IMR-90 (cell line): ENCODE measurements around the gene RPS15. TPM values are rescaled to one million over a fixed set of nuclear protein-coding genes. Genes with fewer than 3 reads are reported as not detected.

ENCODE experiments used
- ATAC-seq: fragments of 200-7000 bp; cut with Tn5 transposase; 2 replicates; pipeline ENCODE4 v1.9.1; 2020; ENCODE audit warnings: low read depth, mild to moderate bottlenecking, moderate library complexity
- BruUV-seq: library from RNA; stranded (reverse); fragments of 400-500 nt; replicated peaks from 2 replicates; lab custom pipeline; 2021; lab: Mats Ljungman, UMichigan
- CTCF ChIA-PET: fragments of 300-600 bp; formaldehyde crosslinking; extraction: SDS; loops from one replicate; lab custom pipeline; 2021; ENCODE audit warnings: antibody characterized with exemption; lab: Yijun Ruan, JAX
- POLR2A ChIA-PET: fragments of 300-600 bp; sonication (Branson Sonifier 250); formaldehyde crosslinking; loops from one replicate; lab custom pipeline; 2022; ENCODE audit warnings: antibody characterized with exemption; ENCODE audit not compliant: unreplicated experiment; lab: Charles Lee
- DNase-seq: peaks from one replicate; pipeline ENCODE4 v3.0.0; 2013
- H2AFZ ChIP-seq: replicated peaks from 2 replicates; pipeline ENCODE3; 2013; ENCODE audit warnings: low read length, mild to moderate bottlenecking; ENCODE audit not compliant: poor library complexity
- H2AK5ac ChIP-seq: 2 replicates; pipeline ENCODE4 v1.6.1; 2013; ENCODE audit warnings: low read depth, low read length, inconsistent platforms
- H2AK9ac ChIP-seq: replicated peaks from 2 replicates; pipeline ENCODE3; 2013; ENCODE audit warnings: mild to moderate bottlenecking, low read depth, low read length, moderate library complexity; ENCODE audit not compliant: poor library complexity
- H2BK120ac ChIP-seq: 2 replicates; pipeline ENCODE4 v1.6.1; 2013; ENCODE audit warnings: low read depth, low read length, inconsistent platforms
- H2BK15ac ChIP-seq: 3 replicates; pipeline ENCODE4 v1.6.1; 2013; ENCODE audit warnings: low read depth, low read length, inconsistent platforms
- H2BK20ac ChIP-seq: 2 replicates; pipeline ENCODE4 v1.6.1; 2013; ENCODE audit warnings: low read depth, mild to moderate bottlenecking, inconsistent platforms, low read length, moderate library complexity
- H2BK5ac ChIP-seq: 2 replicates; pipeline ENCODE4 v1.6.1; 2013; ENCODE audit warnings: mild to moderate bottlenecking, low read depth, low read length, inconsistent platforms; ENCODE audit not compliant: poor library complexity, severe bottlenecking
- H3K14ac ChIP-seq: replicated peaks from 2 replicates; pipeline ENCODE4 v1.6.1; 2013; ENCODE audit warnings: low read depth, low read length, inconsistent platforms
- H3K18ac ChIP-seq: 2 replicates; pipeline ENCODE4 v1.6.1; 2013; ENCODE audit warnings: low read depth, low read length, control low read depth
- H3K23ac ChIP-seq: 2 replicates; pipeline ENCODE4 v1.6.1; 2013; ENCODE audit warnings: low read depth, low read length, inconsistent platforms
- H3K27ac ChIP-seq: 2 replicates; pipeline ENCODE4 v1.5.1; 2013; ENCODE audit warnings: mild to moderate bottlenecking, control low read depth, low read length; ENCODE audit not compliant: insufficient read depth
- H3K27me3 ChIP-seq: 2 replicates; pipeline ENCODE4 v1.6.1; 2013; ENCODE audit warnings: low read length; ENCODE audit not compliant: control insufficient read depth, insufficient read depth
- H3K36me3 ChIP-seq: 2 replicates; pipeline ENCODE4 v1.6.1; 2013; ENCODE audit warnings: low read length, mixed read lengths; ENCODE audit not compliant: control insufficient read depth, insufficient read depth
- H3K4ac ChIP-seq: 2 replicates; pipeline ENCODE4 v1.6.1; 2013; ENCODE audit warnings: low read depth, low read length, inconsistent platforms
- H3K4me1 ChIP-seq: 2 replicates; pipeline ENCODE4 v1.6.1; 2013; ENCODE audit warnings: low read length, mixed read lengths; ENCODE audit not compliant: control insufficient read depth, insufficient read depth
- H3K4me2 ChIP-seq: 2 replicates; pipeline ENCODE4 v1.6.1; 2013; ENCODE audit warnings: low read depth, mild to moderate bottlenecking, control low read depth, low read length, moderate library complexity
- H3K4me3 ChIP-seq: 2 replicates; pipeline ENCODE4 v1.5.1; 2013; ENCODE audit warnings: low read depth, mild to moderate bottlenecking, control low read depth, low read length, moderate library complexity; ENCODE audit not compliant: insufficient read depth
- H3K56ac ChIP-seq: 2 replicates; pipeline ENCODE4 v1.6.1; 2013; ENCODE audit warnings: low read length, inconsistent platforms; ENCODE audit not compliant: insufficient read depth; ENCODE audit errors: extremely low read depth
- H3K79me1 ChIP-seq, 2 experiments: 2 replicates each; pipeline ENCODE4 v1.6.1; 2013; ENCODE audit warnings: low read length in 2 of 2, inconsistent platforms in 1 of 2, low read depth in 1 of 2
- H3K9ac ChIP-seq: 2 replicates; pipeline ENCODE4 v1.6.1; 2013; ENCODE audit warnings: low read depth, low read length, control low read depth
- H3K9me1 ChIP-seq: 2 replicates; pipeline ENCODE4 v1.6.1; 2013; ENCODE audit warnings: low read length, inconsistent platforms; ENCODE audit not compliant: insufficient read depth
- H3K9me3 ChIP-seq: 2 replicates; pipeline ENCODE4 v1.6.1; 2013; ENCODE audit warnings: low read length; ENCODE audit not compliant: control insufficient read depth, insufficient read depth
- H4K20me1 ChIP-seq: 2 replicates; pipeline ENCODE4 v1.6.1; 2013; ENCODE audit warnings: low read length, inconsistent platforms; ENCODE audit not compliant: insufficient read depth
- H4K5ac ChIP-seq: 2 replicates; pipeline ENCODE4 v1.6.1; 2013; ENCODE audit warnings: mild to moderate bottlenecking, low read depth, low read length, control low read depth
- H4K8ac ChIP-seq, 2 experiments: 2 replicates each; pipeline ENCODE4 v1.6.1; 2013; ENCODE audit warnings: low read depth in 2 of 2, low read length in 2 of 2, control low read depth in 1 of 2, inconsistent platforms in 1 of 2
- H4K91ac ChIP-seq: 2 replicates; pipeline ENCODE4 v1.6.1; 2013; ENCODE audit warnings: low read depth, low read length, inconsistent platforms; ENCODE audit not compliant: insufficient read depth
- CEBPB ChIP-seq: IDR thresholded peaks from 2 replicates; pipeline ENCODE4 v1.6.1; 2012; ENCODE audit warnings: low read depth, low read length, improper control_type of control experiment
- CHD1 ChIP-seq: IDR thresholded peaks from 2 replicates; pipeline ENCODE4 v1.6.1; 2012; ENCODE audit warnings: low read depth, low read length, improper control_type of control experiment
- CTCF ChIP-seq: conservative IDR thresholded peaks from 2 replicates; pipeline ENCODE4 v1.5.1; 2012; ENCODE audit warnings: mild to moderate bottlenecking, low read depth, low read length, improper control_type of control experiment
- FOS ChIP-seq: fragments of 150-350 bp; IDR thresholded peaks from 2 replicates; pipeline ENCODE4 v1.6.1; 2016; ENCODE audit warnings: low read depth, low read length
- MAFK ChIP-seq: IDR thresholded peaks from 2 replicates; pipeline ENCODE4 v1.6.1; 2012; ENCODE audit warnings: low read depth, low read length, improper control_type of control experiment
- MAZ ChIP-seq: IDR thresholded peaks from 2 replicates; pipeline ENCODE4 v1.6.1; 2012; ENCODE audit warnings: low read depth, mild to moderate bottlenecking, low read length, improper control_type of control experiment, moderate library complexity, borderline replicate concordance
- MXI1 ChIP-seq: IDR thresholded peaks from 2 replicates; pipeline ENCODE4 v1.6.1; 2012; ENCODE audit warnings: low read depth, mild to moderate bottlenecking, low read length, moderate library complexity, borderline replicate concordance
- NFE2L2 ChIP-seq: fragments of 150-350 bp; IDR thresholded peaks from 2 replicates; pipeline ENCODE4 v1.6.1; 2016; ENCODE audit warnings: low read depth, mild to moderate bottlenecking, low read length
- POLR2A ChIP-seq: IDR thresholded peaks from 2 replicates; pipeline ENCODE4 v1.6.1; 2012; ENCODE audit warnings: mild to moderate bottlenecking, low read depth, low read length
- RAD21 ChIP-seq: IDR thresholded peaks from 2 replicates; pipeline ENCODE4 v1.6.1; 2012; ENCODE audit warnings: low read length, improper control_type of control experiment
- RCOR1 ChIP-seq: IDR thresholded peaks from 2 replicates; pipeline ENCODE4 v1.6.1; 2012; ENCODE audit warnings: mild to moderate bottlenecking, low read length, improper control_type of control experiment; ENCODE audit not compliant: insufficient replicate concordance
- SMC3 ChIP-seq: fragments of 150-350 bp; IDR thresholded peaks from 2 replicates; pipeline ENCODE4 v1.6.1; 2016; ENCODE audit warnings: low read depth, mild to moderate bottlenecking, antibody characterized with exemption, low read length, moderate library complexity
- USF2 ChIP-seq: fragments of 150-350 bp; IDR thresholded peaks from 2 replicates; pipeline ENCODE4 v1.6.1; 2017; ENCODE audit warnings: mild to moderate bottlenecking, antibody characterized with exemption, low read length, low read depth
- WGBS, 2 experiments: methylation state at CpG; one replicate each; pipeline versions ENCODE4 v1.1.5 to v1.1.7; 2013; ENCODE audit warnings: missing lambda C conversion rate in 2 of 2; ENCODE audit not compliant: insufficient read length in 1 of 2; ENCODE audit errors: extremely low coverage in 2 of 2; 5-methylcytosine and 5-hydroxymethylcytosine counted together
- dilution Hi-C: fragments of 300-500 bp; cut with HindIII; formaldehyde crosslinking; loops from one replicate; pipeline ENCODE4 v1.14.3; 2018; ENCODE audit warnings: low sequenced_read_pairs; ENCODE audit not compliant: unreplicated experiment
- in situ Hi-C: fragments of 300-500 bp; cut with MboI; formaldehyde crosslinking; loops from 3 replicates; pipeline ENCODE4 v1.14.3; 2019; ENCODE audit warnings: low sequenced_read_pairs, inconsistent platforms, mixed read lengths
- intact Hi-C: fragments of 100-400 bp; cut with micrococcal nuclease; formaldehyde crosslinking; loops from 2 replicates; pipeline ENCODE4 v1.10.0; 2022
- polyA plus RNA-seq, 3 experiments: library from polyadenylated mRNA; depleted of rRNA; stranded (reverse); fragments of >200 nt; gene quantifications; 2 replicates each; pipeline ENCODE4 v1.2.3, GENCODE V29; 2012; ENCODE audit warnings: low replicate concordance in 1 of 3
- total RNA-seq: library from RNA; depleted of rRNA; stranded (reverse); fragments of >200 nt; gene quantifications from 2 replicates; pipeline ENCODE4 v1.2.3, GENCODE V29; 2012

Gene RPS15
- total and polyA plus RNA-seq, 2 of the 4 experiments (the other 2 are of a cell fraction): 1,179 to 1,855 TPM

- TF ChIP-seq MXI1: no peak
- no peak for TF ChIP-seq RAD21
Observed at GRCh38 chr19:1411255-1412191, 26.7 kb upstream of the RPS15 start (continued).

- no peaks in the 10 kb centered on the region for H3K9me3 ChIP-seq
- dilution Hi-C loops (no loop called here), in situ Hi-C loops (no loop called here), intact Hi-C loops (no loop called here)
- no peak overlapping the region for H2AK9ac ChIP-seq
- no peak overlapping the region for H3K56ac ChIP-seq
- ChIA-PET CTCF (no interaction called here), POLR2A (no interaction called here)
- H3K14ac ChIP-seq: no peak overlapping the region
- H3K36me3 ChIP-seq: peaks cover 16% of the 10 kb centered on the region; the same call in 1 of the 2 replicates
- H3K79me1 ChIP-seq: peaks cover 0 to 56% of the 10 kb centered on the region in 2 experiments; a peak in 2 of 4 replicates
- H3K9me1 ChIP-seq: peaks cover 21% of the 10 kb centered on the region
- H4K91ac ChIP-seq: no peak overlapping the region
- H2BK120ac ChIP-seq: no peak overlapping the region
- H3K18ac ChIP-seq: no peak overlapping the region
- no peak overlapping the region for H2BK5ac ChIP-seq
- no TSS peak for BruUV-seq
- no peak for ATAC-seq
- no peak overlapping the region for H3K4me3 ChIP-seq
- H4K5ac ChIP-seq: no peak overlapping the region
- no peak overlapping the region for H3K9ac ChIP-seq
- no peak overlapping the region for H3K4me2 ChIP-seq
- no peak overlapping the region for H3K23ac ChIP-seq
- H2BK20ac ChIP-seq: no peak overlapping the region
- peaks cover 90% of the 10 kb centered on the region for H4K20me1 ChIP-seq
- H3K27me3 ChIP-seq: no peaks in the 10 kb centered on the region
- H2AK5ac ChIP-seq: no peak overlapping the region
- 86% methylated on average over 16 of the region's 21 CpGs; no CpG with 5 or more reads in 1 of the 2 experiments for WGBS, 2 experiments
- no peak for DNase-seq
- no peak overlapping the region for H2BK15ac ChIP-seq
- no peak overlapping the region for H3K27ac ChIP-seq
- H3K4ac ChIP-seq: no peak overlapping the region
- peaks cover 42% of the 10 kb centered on the region for H3K4me1 ChIP-seq
- no peak overlapping the region for H2AFZ ChIP-seq
- H4K8ac ChIP-seq: no peak overlapping the region
- TF ChIP-seq CEBPB (no peak), POLR2A (no peak), FOS (no peak), CTCF (no peak), MAFK (no peak), CHD1 (no peak), MXI1 (no peak), NFE2L2 (no peak), MAZ (no peak), RCOR1 (no peak), SMC3 (no peak), RAD21 (no peak), USF2 (no peak)
Observed at GRCh38 chr19:1412323-1412923, 25.8 kb upstream of the RPS15 start.
